Measurements from ENCODE around the gene MBLAC1. TPM values are rescaled to one million over a fixed set of nuclear protein-coding genes. Genes with fewer than 3 reads are reported as not detected.

Gene MBLAC1
- total and polyA plus RNA-seq, 9 of the 15 experiments (the other 6 are each of a cell fraction or from before 2014, with no cell fraction given) = 0.03 to 3.1 (median 0.52) TPM

DNA sequence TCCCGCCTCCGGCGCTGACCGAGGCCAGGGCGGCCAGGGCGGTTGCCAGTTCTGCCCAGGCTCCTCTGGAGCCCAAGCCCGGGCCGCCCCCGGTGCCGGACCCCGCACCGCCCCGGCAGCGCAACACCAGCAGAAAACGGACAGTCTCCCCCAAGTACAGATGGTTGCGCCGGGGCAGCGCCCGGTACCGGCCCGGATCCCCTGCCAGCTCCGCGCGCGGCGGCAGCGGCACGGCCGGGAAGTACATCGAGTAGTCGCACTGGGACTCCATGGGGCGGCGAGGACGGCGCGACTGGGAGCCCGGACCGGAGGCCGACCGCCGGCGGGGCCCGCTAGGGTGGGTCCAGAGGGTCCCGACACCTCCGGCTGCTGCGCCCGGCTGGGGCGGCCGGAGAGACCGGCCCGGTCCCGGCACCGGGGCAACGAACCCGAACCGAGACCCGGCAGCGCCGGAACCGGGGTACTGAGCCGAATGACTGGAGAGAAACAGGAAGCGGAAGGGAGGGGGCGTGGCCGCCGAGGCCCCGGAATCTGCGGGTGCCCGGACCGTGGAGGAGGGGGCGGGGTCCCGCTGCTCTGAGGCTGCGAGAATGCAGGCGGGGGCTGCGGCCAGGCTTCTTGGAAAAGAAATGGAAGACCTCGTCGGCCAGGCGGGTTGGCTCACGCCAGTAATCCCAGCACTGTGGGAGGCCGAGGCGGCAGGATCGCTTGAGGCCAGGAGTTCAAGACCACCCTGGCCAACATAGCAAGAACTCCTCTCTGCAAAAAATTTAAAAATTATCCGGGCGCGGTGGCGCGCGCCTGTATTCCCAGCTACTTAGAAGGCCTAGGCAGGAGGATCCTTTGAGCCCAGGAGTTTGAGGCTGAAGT, 31.7 kb downstream of the MBLAC1 start, which contains the start of gene TRAPPC14 (continued):
- peak; percentile 97 for TF ChIP-seq GABPA (tag; conservative IDR thresholded peaks at IDR 0.05; ENCODE audit: low read depth)
- peak; percentile 95 for TF ChIP-seq ZBTB40 (IDR thresholded peaks at IDR 0.05)
- TF ChIP-seq ZBTB40 (CRISPR knock-in tag; IDR thresholded peaks at IDR 0.05) = no peak
- TF ChIP-seq, protein P1, sequence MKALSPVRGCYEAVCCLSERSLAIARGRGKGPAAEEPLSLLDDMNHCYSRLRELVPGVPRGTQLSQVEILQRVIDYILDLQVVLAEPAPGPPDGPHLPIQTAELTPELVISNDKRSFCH (CRISPR knock-in tag; IDR thresholded peaks at IDR 0.05) = no peak
- TF ChIP-seq, protein P1 (tag; IDR thresholded peaks at IDR 0.05) = no peak
- peak; percentile 92 for TF ChIP-seq CXXC5 (CRISPR knock-in tag; IDR thresholded peaks at IDR 0.05)
- no peak for TF ChIP-seq ZNF318 (IDR thresholded peaks at IDR 0.05; ENCODE audit: borderline replicate concordance in 1 of 2, low read depth in 1 of 2)
- TF ChIP-seq ZKSCAN3 (CRISPR knock-in tag; IDR thresholded peaks at IDR 0.05) = no peak
- no peak for TF ChIP-seq ZNF57 (CRISPR knock-in tag; IDR thresholded peaks at IDR 0.05)
